NOMO-1 (cell line): ENCODE results near the gene IL20.
A peak's percentile ranks its signal among the peaks of the same experiment; 100 is the strongest.
"Not testable (repeated sequence)": the region's sequence is repeated elsewhere in the genome, so short reads cannot be mapped to it uniquely, and the experiment has no call there.

Experiments
- DNase-seq, 2 experiments: peaks; one replicate each; lab custom pipeline; 2025; ENCODE audit not compliant: unreplicated experiment in 2 of 2; lab: John Stamatoyannopoulos, UW

Gene IL20

GRCh38 chr1:206841609-206842323 is 23.7 kb upstream of the IL20 start:
- DNase-seq, result no peak

- DNase-seq, result no peak
Observed at GRCh38 chr1:206842854-206843253, 22.6 kb upstream of the IL20 start.

GRCh38 chr1:206843626-206844025 is 21.8 kb upstream of the IL20 start:
- no peak for DNase-seq

- DNase-seq, result no peak
Observed at GRCh38 chr1:206846487-206846886, 18.9 kb upstream of the IL20 start.

GRCh38 chr1:206847337-206847834 is 18.0 kb upstream of the IL20 start:
- no peak for DNase-seq

GRCh38 chr1:206847946-206848345 is 17.5 kb upstream of the IL20 start:
- DNase-seq, result no peak

- no peak for DNase-seq
Observed at GRCh38 chr1:206850401-206850800, 15.0 kb upstream of the IL20 start.

- DNase-seq, result peak in 1 of 2 experiments; percentile 5
Observed at GRCh38 chr1:206851341-206852010, 13.9 kb upstream of the IL20 start.

- not testable (repeated sequence) for DNase-seq
Observed at GRCh38 chr1:206852662-206853061, 12.8 kb upstream of the IL20 start.

- not testable (repeated sequence) for DNase-seq
Observed at GRCh38 chr1:206853696-206854095, 11.7 kb upstream of the IL20 start.

GRCh38 chr1:206854401-206855129 is 10.9 kb upstream of the IL20 start:
- no peak for DNase-seq

- DNase-seq, result no peak
Observed at GRCh38 chr1:206855859-206856258, 9.6 kb upstream of the IL20 start.

GRCh38 chr1:206856674-206857464 is 8.6 kb upstream of the IL20 start:
- no peak for DNase-seq

- peak in 1 of 2 experiments; percentile 4 for DNase-seq
Observed at GRCh38 chr1:206859082-206859521, 6.3 kb upstream of the IL20 start.

- no peak for DNase-seq
Observed at GRCh38 chr1:206860165-206860564, 5.3 kb upstream of the IL20 start.

- no peak for DNase-seq
Observed at GRCh38 chr1:206863266-206863665, 2.2 kb upstream of the IL20 start.

- no peak for DNase-seq
Observed at GRCh38 chr1:206866062-206866461, 639 bp downstream of the IL20 start.

- DNase-seq, result no peak
Observed at GRCh38 chr1:206867239-206867638, 1.8 kb downstream of the IL20 start.

- no peak for DNase-seq
Observed at GRCh38 chr1:206867716-206868115, 2.3 kb downstream of the IL20 start.

- DNase-seq, result no peak
Observed at GRCh38 chr1:206868264-206868663, 2.8 kb downstream of the IL20 start.

GRCh38 chr1:206872139-206872538 is 6.7 kb downstream of the IL20 start:
- DNase-seq, result no peak
